ENCODE results near the gene MPHOSPH9.

DNA sequence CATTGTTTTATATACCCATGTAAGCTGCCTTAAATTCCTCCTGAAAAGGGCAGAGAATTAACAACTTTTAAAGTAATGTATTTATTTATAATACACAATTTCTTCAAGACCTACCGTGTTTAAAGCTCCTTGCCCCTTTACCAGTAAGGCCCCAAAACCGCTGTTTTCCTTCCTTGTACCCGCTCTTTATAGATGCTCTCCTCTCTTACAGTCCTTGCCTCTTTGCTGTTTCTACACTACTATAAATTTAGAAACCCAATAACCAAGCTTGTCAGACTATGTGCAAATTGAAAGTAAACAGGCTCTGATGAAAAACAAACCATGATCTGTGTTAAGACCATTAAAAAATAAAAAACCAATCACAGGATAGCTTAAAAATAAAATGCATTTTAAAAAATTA lies 3.9 kb downstream of the MPHOSPH9 start:
- TF ChIP-seq, protein P1, sequence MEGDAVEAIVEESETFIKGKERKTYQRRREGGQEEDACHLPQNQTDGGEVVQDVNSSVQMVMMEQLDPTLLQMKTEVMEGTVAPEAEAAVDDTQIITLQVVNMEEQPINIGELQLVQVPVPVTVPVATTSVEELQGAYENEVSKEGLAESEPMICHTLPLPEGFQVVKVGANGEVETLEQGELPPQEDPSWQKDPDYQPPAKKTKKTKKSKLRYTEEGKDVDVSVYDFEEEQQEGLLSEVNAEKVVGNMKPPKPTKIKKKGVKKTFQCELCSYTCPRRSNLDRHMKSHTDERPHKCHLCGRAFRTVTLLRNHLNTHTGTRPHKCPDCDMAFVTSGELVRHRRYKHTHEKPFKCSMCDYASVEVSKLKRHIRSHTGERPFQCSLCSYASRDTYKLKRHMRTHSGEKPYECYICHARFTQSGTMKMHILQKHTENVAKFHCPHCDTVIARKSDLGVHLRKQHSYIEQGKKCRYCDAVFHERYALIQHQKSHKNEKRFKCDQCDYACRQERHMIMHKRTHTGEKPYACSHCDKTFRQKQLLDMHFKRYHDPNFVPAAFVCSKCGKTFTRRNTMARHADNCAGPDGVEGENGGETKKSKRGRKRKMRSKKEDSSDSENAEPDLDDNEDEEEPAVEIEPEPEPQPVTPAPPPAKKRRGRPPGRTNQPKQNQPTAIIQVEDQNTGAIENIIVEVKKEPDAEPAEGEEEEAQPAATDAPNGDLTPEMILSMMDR (IDR thresholded peaks at IDR 0.05): no peak
- TF ChIP-seq EP300 (IDR thresholded peaks at IDR 0.05) (no peak), POLR2AphosphoS5 (IDR thresholded peaks at IDR 0.05) (no peak)
